GM12874 (cell line): Measurements from ENCODE around the gene RERG.

ENCODE experiments used
- TF ChIP-seq, protein P1 (sequence below): IDR thresholded peaks from 2 replicates; pipeline ENCODE4 v1.5.1; 2011; ENCODE audit warnings: low read depth, mild to moderate bottlenecking, control low read depth, low read length, moderate library complexity; ENCODE audit not compliant: insufficient read depth

RERG gene

DNA sequence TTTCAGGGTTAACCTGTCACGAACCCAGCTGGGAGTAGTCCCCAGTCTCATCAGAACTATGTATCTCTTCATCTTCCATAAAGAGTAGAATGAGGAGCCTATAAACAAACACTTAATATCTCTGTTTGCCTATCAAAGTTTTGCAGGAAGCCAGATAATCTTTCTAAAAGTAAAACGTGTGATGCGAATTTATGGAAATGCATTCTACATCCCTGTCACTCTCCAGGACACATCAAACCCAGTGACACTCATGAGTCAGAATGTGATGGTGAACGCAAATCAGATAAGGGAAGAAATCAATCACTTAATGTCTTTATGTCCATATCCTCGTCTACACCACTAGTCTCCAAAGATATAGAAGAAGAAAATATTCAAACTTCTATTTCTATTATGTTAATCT lies 37.4 kb downstream of the RERG start:
- TF ChIP-seq, protein P1, sequence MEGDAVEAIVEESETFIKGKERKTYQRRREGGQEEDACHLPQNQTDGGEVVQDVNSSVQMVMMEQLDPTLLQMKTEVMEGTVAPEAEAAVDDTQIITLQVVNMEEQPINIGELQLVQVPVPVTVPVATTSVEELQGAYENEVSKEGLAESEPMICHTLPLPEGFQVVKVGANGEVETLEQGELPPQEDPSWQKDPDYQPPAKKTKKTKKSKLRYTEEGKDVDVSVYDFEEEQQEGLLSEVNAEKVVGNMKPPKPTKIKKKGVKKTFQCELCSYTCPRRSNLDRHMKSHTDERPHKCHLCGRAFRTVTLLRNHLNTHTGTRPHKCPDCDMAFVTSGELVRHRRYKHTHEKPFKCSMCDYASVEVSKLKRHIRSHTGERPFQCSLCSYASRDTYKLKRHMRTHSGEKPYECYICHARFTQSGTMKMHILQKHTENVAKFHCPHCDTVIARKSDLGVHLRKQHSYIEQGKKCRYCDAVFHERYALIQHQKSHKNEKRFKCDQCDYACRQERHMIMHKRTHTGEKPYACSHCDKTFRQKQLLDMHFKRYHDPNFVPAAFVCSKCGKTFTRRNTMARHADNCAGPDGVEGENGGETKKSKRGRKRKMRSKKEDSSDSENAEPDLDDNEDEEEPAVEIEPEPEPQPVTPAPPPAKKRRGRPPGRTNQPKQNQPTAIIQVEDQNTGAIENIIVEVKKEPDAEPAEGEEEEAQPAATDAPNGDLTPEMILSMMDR = no peak

DNA sequence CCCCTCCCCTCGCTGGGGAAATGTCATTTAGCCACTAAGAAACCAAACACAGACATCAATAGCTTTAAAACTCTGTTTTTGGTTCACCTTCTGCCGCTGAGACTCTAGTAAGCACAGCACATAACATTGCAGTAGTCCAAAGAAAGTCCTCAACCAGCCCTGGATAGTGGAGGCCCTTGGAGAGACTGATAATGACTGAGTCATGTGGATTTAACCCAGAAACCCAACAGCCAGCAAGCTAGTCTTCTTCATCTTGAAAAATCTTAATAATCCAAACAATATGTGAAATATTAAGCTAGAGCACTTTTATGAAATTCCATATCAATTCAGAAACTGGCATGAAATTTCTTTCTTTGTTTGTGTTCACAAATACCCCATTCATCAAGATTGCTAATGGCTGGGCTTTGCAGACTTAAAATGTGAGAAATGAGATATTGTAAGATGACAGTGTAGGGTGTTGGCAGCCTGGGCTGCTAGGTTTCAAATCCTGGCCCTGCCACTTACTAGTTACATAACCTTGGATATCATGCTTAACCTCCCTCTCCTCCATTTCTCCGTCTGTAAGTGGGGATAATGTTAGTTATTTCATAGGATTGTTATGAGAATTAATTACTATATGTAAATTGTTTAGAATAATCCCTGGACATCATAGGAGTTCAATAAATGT lies 40.1 kb downstream of the RERG start:
- TF ChIP-seq, protein P1 = no peak

DNA sequence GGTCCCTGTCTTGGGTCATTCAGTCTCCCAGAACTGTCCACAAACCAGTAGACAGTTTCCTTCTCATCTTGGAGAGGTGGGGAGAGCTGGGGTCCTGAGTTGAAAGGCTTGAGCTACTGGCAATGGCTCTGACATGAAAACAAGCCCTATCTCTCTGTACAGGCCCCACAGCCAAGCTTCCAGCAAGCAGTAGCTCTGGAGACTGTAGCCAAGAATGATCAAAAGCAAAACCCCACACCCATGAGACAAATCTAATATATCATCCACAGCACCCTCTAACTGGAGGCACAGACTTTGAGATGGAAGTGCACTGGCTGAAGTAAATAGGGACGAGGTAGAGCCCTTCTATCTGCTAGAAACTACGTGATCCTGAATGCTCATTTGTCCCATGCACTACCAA lies 40.9 kb downstream of the RERG start:
- TF ChIP-seq, protein P1 = no peak

DNA sequence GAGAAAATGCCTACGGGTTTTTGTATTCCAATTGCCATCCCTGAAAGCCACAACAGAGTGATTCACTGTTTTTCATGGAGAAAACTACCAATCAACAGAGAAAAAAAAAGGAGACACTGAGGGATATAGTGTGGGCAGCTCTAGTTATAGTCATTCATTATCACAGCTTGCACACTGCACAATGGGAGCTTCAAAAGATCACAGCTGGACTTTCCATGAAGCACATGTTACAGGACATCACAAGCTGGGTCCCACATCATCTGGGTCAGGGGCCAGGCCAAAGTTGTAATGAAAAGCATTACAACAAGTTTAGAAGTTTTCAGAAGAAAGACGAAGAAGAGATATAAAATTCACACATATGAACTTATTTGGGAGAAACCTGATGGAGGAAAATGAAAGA lies 41.5 kb downstream of the RERG start:
- TF ChIP-seq, protein P1 = no peak

DNA sequence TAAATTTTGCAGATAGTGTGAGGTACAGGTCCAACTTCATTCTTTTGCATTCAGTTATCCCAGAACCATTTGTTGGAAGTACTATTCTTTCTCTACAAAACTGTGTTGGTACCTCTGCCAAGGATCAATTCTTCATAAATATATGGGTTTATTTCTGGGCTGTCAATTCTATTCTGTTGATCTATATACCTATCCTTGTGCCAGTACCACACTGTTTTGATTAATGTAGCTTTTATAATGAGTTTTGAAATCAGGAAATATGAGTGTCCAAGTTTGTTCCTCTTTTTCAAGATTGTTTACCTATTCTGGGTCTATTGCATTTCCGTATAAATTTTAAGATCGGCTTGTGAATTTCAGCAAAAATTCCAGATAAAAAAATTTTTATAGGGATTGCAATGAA lies 48.1 kb downstream of the RERG start:
- TF ChIP-seq, protein P1 = no peak

DNA sequence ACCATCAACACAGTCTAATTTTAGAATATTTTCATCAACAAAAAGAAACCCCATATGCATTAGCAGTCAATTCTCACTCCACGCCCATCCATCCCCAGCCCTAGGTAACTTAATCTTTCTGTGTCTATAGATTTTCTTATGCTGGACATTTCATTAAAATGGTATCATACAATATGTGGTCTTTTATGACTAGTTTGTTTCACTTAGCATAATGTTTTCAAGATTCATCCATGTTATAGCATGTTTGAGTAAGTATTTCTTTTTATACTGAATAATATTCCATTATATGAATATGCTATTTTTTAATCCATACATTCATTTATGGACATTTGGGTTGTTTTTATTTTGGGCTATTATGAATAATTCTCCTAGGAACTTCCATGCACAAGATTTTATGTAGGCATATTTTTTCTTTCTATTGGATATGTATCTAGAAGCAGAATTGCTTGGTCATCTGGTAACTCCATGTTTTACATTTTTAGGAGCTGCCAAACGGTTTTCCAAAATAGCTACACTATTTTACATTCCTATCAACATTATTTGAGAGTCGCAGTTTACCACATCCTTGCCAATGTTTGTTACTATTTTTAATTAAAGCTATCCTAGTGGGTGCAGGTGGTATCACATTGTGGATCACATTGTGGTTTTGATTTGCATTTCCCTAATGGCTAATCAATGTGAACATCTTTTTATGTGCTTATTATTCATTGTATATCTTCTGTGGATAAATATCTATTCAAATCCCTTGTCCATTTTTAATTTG lies 49.0 kb downstream of the RERG start:
- TF ChIP-seq, protein P1 = no peak

DNA sequence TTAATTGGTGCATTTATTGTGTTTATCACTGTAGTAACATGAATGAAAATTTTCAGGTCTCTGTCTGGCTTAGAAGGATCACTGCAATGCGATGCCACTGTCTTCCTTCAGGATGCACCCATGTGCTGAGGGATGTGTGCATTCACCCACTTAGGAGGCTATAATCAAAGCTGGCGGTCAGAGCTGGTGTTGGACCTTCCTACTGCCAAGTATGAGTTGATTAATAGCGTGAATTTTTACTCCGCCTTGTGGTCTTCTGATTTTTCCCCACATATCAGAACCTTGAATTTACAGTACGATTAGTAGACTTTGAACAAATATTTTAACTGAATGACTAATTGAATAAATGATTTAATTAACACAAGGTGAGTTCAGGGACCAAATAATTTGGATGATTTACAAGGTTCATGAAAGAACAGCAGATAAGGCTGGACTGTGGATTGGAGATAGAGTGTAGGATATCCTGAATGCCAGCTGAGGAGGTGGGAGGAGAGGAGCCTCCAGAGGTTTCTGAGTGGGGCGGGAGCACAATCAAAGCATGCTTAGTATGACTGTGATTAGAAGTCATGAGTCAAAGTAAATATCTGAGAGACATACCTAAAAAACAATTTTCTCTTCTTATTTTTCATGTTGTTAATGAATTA lies 50.1 kb downstream of the RERG start:
- TF ChIP-seq, protein P1 = no peak
